HG03442 (cell line): ENCODE results near the gene SPIB.
"Not testable (repeated sequence)": the region's sequence is repeated elsewhere in the genome, so short reads cannot be mapped to it uniquely, and the experiment has no call there.

Experiments
- ATAC-seq: cut with Tn5 transposase; IDR thresholded peaks from one replicate; pipeline ENCODE4 v1.9.1; 2021; ENCODE audit warnings: mild to moderate bottlenecking, moderate library complexity; ENCODE audit not compliant: unreplicated experiment

The SPIB gene

GRCh38 chr19:50418176-50419021, at the start of gene SPIB:
TSS of gene SPIB (plus strand) at chr19:50418938. CDS start at chr19:50418963, 25 bp downstream.
- no peak for ATAC-seq

GRCh38 chr19:50371914-50372475, 46.7 kb upstream of the SPIB start:
- ATAC-seq: no peak

GRCh38 chr19:50376166-50377050, 42.3 kb upstream of the SPIB start, which contains the start of gene NR1H2:
TSS of gene NR1H2 (plus strand) at chr19:50376457. CDS start at chr19:50377606, 1,149 bp downstream.
- peak; percentile 85 for ATAC-seq

DNA sequence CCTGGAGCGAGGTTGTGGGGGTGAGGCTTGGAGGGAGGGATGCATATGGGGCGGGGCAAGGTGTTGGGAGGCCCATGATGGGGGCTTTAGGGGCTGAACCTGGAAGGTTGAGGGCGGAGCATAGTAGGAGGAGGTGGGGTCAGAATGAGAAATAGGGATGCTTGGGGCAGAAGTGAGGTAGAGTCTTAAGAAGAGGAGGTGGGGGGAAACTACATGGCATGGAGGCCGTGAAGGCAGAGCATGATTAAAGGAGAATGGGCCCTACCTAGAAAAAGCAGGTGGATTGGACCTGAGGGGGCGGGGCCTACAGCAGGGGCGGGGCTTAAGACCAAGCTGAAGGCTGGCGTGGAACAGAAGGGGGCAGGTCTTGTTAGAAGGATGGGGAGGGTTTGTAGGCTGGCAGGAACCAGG, 41.7 kb upstream of the SPIB start:
- ATAC-seq: peak; percentile 4

DNA sequence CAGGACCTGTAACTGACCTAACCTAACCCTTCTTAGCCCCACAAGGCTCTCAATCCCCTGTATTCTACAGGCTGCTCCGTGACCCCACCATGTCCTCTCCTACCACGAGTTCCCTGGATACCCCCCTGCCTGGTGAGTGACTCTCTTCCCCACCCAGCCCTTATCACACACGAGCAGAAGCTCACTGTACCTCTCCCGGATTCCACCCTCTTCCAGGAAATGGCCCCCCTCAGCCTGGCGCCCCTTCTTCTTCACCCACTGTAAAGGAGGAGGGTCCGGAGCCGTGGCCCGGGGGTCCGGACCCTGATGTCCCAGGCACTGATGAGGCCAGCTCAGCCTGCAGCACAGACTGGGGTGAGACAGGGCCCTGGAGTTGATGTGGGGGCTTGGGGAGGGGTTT, 41.2 kb upstream of the SPIB start:
- no peak for ATAC-seq

GRCh38 chr19:50378169-50378862, 40.4 kb upstream of the SPIB start:
- ATAC-seq: no peak

DNA sequence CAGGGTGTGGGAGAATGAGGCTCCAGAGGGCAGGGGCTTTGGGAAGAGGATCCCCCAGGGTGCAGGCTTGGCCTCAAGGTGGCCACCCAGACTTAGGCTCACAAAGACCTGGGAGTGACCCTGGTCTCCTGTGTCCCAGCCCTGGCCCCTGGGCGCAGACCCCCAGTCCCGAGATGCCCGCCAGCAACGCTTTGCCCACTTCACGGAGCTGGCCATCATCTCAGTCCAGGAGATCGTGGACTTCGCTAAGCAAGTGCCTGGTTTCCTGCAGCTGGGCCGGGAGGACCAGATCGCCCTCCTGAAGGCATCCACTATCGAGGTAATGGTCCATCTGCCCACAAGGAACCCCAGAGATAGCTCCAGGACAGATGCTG, 39.9 kb upstream of the SPIB start:
- ATAC-seq: no peak

DNA sequence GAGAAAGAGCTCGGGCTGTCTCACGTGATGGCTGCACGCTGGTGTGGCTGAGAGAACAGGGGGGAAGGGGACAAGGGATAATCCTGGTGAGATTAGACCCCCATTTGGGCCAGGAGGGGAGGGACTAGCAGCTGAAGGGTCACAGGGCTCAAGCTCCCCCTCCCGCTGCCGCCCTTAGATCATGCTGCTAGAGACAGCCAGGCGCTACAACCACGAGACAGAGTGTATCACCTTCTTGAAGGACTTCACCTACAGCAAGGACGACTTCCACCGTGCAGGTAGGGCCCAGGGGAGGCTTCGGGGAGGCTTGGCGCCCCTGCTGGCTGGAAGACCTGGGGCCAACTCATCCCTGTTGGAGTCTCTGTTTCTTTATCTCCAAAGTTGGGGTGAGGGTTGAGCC, 39.1 kb upstream of the SPIB start:
- ATAC-seq: no peak

DNA sequence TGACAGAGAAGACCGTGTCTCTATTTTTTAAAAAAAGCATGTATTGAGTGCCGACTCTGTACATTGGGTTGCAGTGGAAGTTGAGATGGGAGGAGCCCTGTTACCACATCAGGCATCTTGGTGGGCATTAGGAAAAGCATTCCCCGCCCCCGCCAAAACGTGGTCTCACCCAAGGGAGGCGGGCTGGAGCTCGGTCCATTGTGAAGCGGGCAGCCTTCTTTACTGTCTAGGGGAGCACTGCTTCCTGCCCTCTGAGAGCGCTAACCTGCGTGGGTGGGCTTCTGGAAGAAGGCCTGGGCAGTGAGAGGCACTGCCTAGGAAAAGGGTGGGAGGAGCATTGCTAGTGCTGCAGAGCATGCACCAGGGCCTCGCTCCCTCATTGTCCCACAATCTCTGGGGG, 38.6 kb upstream of the SPIB start:
- no peak for ATAC-seq

GRCh38 chr19:50380751-50381151, 38.0 kb upstream of the SPIB start:
- no peak for ATAC-seq

DNA sequence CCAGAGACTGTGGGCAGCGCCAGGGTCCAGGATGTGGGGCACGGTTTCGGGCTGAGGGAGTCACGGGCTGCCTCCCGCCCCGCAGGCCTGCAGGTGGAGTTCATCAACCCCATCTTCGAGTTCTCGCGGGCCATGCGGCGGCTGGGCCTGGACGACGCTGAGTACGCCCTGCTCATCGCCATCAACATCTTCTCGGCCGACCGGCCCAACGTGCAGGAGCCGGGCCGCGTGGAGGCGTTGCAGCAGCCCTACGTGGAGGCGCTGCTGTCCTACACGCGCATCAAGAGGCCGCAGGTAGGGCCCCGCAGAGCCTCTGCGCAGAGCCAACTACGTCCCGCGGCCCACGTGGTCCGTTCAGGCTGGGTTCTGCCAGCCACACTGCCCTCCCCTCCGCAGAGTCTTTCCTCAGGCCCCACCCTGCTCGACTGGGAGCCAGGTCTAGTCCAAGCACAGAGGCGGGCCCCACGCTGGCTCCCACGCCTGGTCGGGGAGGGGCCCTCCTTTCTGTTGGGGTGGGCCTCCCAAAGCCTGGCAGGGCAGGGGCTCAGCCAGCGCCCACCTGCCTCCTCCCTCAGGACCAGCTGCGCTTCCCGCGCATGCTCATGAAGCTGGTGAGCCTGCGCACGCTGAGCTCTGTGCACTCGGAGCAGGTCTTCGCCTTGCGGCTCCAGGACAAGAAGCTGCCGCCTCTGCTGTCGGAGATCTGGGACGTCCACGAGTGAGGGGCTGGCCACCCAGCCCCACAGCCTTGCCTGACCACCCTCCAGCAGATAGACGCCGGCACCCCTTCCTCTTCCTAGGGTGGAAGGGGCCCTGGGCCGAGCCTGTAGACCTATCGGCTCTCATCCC, 36.6 kb upstream of the SPIB start:
- no peak for ATAC-seq

DNA sequence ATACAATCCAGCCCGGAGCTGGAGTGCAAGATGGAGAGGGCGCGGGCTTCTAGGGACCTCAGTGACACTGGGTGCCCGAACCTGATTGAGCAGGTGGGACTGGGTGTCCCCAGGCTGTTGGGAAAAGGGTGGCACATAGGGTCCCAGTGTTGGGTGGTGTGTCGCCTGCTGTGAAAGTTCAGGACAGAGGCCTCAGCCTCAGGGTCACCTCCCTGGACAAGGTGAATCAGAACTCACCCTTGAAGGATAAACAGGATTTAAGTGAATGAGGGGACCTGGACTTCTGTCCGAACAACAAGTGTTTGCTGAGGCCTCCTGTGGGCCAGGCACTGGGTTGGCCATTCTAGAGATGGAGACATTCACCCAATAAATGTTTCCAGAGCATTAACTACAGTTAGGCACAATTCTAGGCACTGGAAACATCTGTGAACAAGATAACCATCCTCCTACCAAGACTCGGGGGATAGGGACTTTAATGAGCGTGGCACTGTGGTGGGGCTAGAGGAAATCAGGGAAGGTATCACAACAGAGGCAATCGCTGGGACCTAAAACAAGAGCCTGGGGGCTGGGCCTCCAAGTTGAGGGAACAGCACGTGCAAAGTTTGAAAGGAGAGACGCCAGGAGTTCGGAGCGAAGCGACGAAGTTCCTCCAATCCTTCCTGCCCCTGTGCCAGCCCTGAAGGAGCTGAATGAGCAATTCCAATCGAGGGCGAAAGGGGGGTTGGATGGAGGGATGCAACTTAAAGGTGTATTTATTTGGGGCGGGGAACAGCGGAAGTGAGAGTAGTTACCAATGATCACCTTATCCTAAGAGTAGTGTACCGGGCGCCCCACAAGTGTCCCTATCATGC, 35.5 kb upstream of the SPIB start:
- no peak for ATAC-seq

DNA sequence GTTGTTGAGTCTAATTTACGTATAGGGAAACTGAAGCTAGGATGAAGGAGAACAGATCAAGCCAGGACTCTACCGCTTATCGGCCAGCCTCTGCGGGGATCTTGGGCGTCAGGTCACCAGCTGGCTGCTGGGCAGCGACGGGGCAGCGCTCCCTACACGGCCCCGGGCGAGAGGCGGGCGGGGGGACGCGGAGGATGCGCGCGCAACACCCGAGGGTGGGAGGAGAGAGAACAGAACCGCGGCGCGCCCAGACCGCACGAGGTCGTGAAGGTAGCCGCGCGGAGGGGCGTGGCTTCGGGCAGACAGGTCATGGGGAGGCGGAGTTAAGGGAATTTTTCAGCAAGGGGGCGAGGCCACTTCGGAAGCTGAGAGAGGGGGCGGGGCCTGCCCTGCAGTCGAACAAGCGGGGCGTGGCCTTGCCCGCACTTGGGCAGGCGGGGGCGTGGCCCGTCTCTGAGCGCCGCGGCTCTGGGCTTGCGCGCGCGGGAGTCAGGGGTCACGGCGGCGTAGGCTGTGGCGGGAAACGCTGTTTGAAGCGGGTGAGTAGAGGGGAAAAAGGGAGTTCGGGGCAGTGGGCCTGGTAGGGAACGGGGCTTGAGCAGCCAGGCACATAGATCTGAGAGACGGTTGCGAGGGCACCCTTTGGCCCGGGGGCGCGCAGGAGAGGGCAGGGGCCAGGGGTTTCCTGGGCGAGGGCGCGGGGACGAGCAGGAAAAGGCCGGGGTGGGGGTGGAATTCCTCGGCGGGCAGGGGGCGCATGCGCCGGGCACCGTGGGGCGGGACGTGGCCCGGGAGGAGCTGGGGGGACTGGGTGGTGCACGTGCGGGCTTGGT, 34.7 kb upstream of the SPIB start, which contains the start of gene POLD1:
Gene POLD1 (plus strand): TSS at position 496 of the 833 bp plus-strand sequence. CDS start 14,505 bp downstream, outside the sequence.
- ATAC-seq: peak; percentile 79

GRCh38 chr19:50384685-50385535, 33.8 kb upstream of the SPIB start:
- no peak for ATAC-seq

DNA sequence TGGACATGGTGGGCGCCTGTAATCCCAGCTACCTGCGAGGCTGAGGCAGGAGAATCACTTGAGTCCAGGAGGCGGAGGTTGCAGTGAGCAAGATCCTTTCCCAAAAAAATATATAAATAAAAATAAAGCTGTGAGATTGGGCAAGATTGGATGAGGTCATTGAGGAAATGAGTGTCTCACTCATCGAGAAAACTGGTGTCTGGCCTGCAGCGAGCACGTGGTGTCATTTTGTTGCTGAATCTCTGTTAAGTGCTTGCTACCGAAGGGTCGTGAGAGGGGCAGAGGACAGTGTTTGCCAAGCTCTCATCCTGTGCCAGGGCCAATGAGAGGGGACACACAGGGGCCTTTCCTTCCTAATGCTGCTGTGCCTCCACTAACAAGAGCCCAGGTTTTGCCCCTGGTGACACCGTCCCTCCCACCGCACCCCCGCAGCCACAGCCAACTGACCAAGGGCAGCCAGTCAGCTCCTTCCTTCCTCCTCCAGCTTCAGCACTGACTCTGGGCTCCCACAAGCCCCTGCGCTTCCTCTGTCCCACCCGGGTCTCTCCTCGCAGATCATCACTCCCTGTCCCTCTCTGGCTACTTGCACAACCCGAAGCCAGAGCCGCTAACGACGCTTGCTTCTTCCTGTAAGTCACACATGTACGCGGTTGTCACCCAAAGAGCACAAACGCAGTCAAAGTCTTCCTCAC, 31.4 kb upstream of the SPIB start:
- no peak for ATAC-seq

DNA sequence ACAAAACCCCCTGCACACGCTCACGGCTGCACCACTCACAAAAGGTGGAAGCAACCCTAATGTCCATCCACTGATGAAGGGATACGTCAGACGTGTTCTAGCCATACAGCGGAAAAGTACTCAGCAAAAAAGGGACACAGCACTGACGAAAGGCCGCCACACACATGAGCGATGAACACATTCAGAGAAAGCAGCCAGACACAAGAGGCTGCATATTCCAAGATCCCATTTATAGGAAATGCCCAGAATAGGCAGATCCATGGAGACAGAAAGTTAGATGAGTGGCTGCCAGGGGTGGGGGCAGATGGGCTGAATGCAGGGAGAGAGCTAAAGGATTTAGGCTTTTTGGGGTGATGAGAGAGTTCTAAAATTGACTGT, 30.9 kb upstream of the SPIB start:
- ATAC-seq: no peak

DNA sequence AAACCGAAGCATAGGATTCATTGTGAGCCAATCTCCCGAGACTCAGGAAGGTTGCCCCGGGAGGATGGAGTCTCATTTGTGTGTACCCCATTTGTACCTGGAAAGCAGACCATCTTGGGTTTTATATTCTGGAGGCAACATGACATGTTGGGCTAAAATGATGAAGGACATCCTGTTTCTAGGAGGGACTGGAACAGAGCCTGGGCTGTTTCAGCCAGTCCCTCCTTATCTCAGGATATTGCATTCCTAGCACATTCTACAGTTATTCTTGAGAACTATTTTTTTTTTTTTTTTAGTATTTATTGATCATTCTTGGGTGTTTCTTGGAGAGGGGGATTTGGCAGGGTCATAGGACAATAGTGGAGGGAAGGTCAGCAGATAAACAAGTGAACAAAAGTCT, 28.4 kb upstream of the SPIB start:
- ATAC-seq: not testable (repeated sequence)
